ENCODE measurements around the gene ZDHHC9. TPM values are rescaled to one million over a fixed set of nuclear protein-coding genes. Genes with fewer than 3 reads are reported as not detected.
A peak's percentile ranks its signal among the peaks of the same experiment; 100 is the strongest.

Gene ZDHHC9
- total RNA-seq, 1 donor from 2014 or later = 64.0 TPM

DNA sequence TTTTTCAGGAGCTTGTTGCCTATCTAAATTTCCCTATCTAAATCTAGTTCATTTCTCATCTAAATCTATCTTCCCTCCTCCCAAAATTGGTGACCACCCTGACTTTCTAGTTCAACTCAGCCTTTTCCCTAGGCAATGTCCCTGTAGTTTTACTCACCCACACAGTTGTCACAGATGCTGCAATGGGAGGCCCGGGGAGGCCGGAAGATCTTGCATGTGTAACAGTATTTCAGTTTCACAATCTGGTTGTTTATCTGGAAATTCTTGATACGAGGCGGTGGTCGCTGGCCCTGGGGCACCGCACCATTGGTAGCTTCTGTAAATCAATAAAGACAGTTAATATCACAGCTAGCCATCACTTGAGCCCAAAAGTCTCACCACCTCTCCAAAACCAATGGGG, 20.2 kb downstream of the ZDHHC9 start:
- Mint-ChIP-seq H3K27ac (ENCODE audit: unreplicated experiment) (no peak overlapping the region), H3K36me3 (ENCODE audit: low read depth, unreplicated experiment) (peaks cover under 1% of the 10 kb centered on the region), H3K27me3 (ENCODE audit: low read depth, unreplicated experiment) (no peaks in the 10 kb centered on the region), H3K4me3 (ENCODE audit: unreplicated experiment) (no peak overlapping the region), H3K4me1 (ENCODE audit: low read depth, unreplicated experiment) (no peaks in the 10 kb centered on the region), H3K9me3 (ENCODE audit: unreplicated experiment) (no peaks in the 10 kb centered on the region)
- no peaks in the 10 kb centered on the region for H3K79me2 ChIP-seq (ENCODE audit: insufficient read depth, low read length)
- no peak overlapping the region for H3K9ac ChIP-seq (ENCODE audit: low read length)
- no peaks in the 10 kb centered on the region for H3K4me1 ChIP-seq (ENCODE audit: insufficient read depth, low read length)
- TF ChIP-seq EZH2 (IDR thresholded peaks at IDR 0.05; ENCODE audit: insufficient read depth, low read length) = no peak
- TF ChIP-seq CTCF (IDR thresholded peaks at IDR 0.05; ENCODE audit: insufficient read depth, low read depth, low read length) = no peak
- no peak overlapping the region for H3K27ac ChIP-seq (ENCODE audit: low read depth, low read length)
- H3K36me3 ChIP-seq (ENCODE audit: insufficient read depth, low read length) = no peaks in the 10 kb centered on the region
- H3K9me3 ChIP-seq (ENCODE audit: insufficient read depth, low read depth, low read length) = no peaks in the 10 kb centered on the region
- H3K4me2 ChIP-seq (ENCODE audit: low read length) = no peak overlapping the region
- H3K27me3 ChIP-seq (ENCODE audit: insufficient read depth, low read length) = no peaks in the 10 kb centered on the region
- no peak overlapping the region for H2AFZ ChIP-seq (ENCODE audit: low read depth, low read length)
- H3K4me3 ChIP-seq (ENCODE audit: insufficient read depth, low read depth, low read length) = no peak overlapping the region
- FAIRE-seq = no peak
- no peak for DNase-seq (ENCODE audit: low read depth)
- peaks cover 3% of the 10 kb centered on the region for H4K20me1 ChIP-seq (ENCODE audit: insufficient read depth, low read length)

GRCh38 chrX:129823115-129823514, 20.6 kb downstream of the ZDHHC9 start:
- Mint-ChIP-seq H3K36me3 (ENCODE audit: low read depth, unreplicated experiment) (no peaks in the 10 kb centered on the region), H3K27me3 (ENCODE audit: low read depth, unreplicated experiment) (no peaks in the 10 kb centered on the region), H3K4me1 (ENCODE audit: low read depth, unreplicated experiment) (no peaks in the 10 kb centered on the region), H3K4me3 (ENCODE audit: unreplicated experiment) (no peak overlapping the region), H3K27ac (ENCODE audit: unreplicated experiment) (no peak overlapping the region), H3K9me3 (ENCODE audit: unreplicated experiment) (no peaks in the 10 kb centered on the region)
- Histone ChIP-seq H3K9me3 (ENCODE audit: insufficient read depth, low read depth, low read length) (no peaks in the 10 kb centered on the region), H3K27me3 (ENCODE audit: insufficient read depth, low read length) (no peaks in the 10 kb centered on the region), H3K79me2 (ENCODE audit: insufficient read depth, low read length) (no peaks in the 10 kb centered on the region), H3K4me1 (ENCODE audit: insufficient read depth, low read length) (no peaks in the 10 kb centered on the region), H3K4me3 (ENCODE audit: insufficient read depth, low read depth, low read length) (no peak overlapping the region), H3K4me2 (ENCODE audit: low read length) (no peak overlapping the region), H3K27ac (ENCODE audit: low read depth, low read length) (no peak overlapping the region), H4K20me1 (ENCODE audit: insufficient read depth, low read length) (peaks cover 3% of the 10 kb centered on the region), H3K9ac (ENCODE audit: low read length) (no peak overlapping the region), H2AFZ (ENCODE audit: low read depth, low read length) (no peak overlapping the region), H3K36me3 (ENCODE audit: insufficient read depth, low read length) (no peaks in the 10 kb centered on the region)
- TF ChIP-seq EZH2 (IDR thresholded peaks at IDR 0.05; ENCODE audit: insufficient read depth, low read length) (no peak), CTCF (IDR thresholded peaks at IDR 0.05; ENCODE audit: insufficient read depth, low read depth, low read length) (peak; percentile 35)
- FAIRE-seq (peak; percentile 88), DNase-seq (ENCODE audit: low read depth) (no peak)

- Histone ChIP-seq H3K27ac (ENCODE audit: low read depth, low read length) (no peak overlapping the region), H3K9ac (ENCODE audit: low read length) (no peak overlapping the region), H3K36me3 (ENCODE audit: insufficient read depth, low read length) (peaks cover 4% of the 10 kb centered on the region), H3K79me2 (ENCODE audit: insufficient read depth, low read length) (no peaks in the 10 kb centered on the region), H3K4me1 (ENCODE audit: insufficient read depth, low read length) (no peaks in the 10 kb centered on the region), H3K4me3 (ENCODE audit: insufficient read depth, low read depth, low read length) (no peak overlapping the region), H3K9me3 (ENCODE audit: insufficient read depth, low read depth, low read length) (no peaks in the 10 kb centered on the region), H3K4me2 (ENCODE audit: low read length) (no peak overlapping the region), H2AFZ (ENCODE audit: low read depth, low read length) (no peak overlapping the region), H3K27me3 (ENCODE audit: insufficient read depth, low read length) (no peaks in the 10 kb centered on the region), H4K20me1 (ENCODE audit: insufficient read depth, low read length) (peaks cover 3% of the 10 kb centered on the region)
- no peaks in the 10 kb centered on the region for H3K9me3 Mint-ChIP-seq (ENCODE audit: unreplicated experiment)
- no peaks in the 10 kb centered on the region for H3K4me1 Mint-ChIP-seq (ENCODE audit: low read depth, unreplicated experiment)
- no peak overlapping the region for H3K27ac Mint-ChIP-seq (ENCODE audit: unreplicated experiment)
- DNase-seq (ENCODE audit: low read depth) = peak; percentile 9
- H3K36me3 Mint-ChIP-seq (ENCODE audit: low read depth, unreplicated experiment) = peaks cover 7% of the 10 kb centered on the region
- no peaks in the 10 kb centered on the region for H3K27me3 Mint-ChIP-seq (ENCODE audit: low read depth, unreplicated experiment)
- no peak for FAIRE-seq
- no peak overlapping the region for H3K4me3 Mint-ChIP-seq (ENCODE audit: unreplicated experiment)
- TF ChIP-seq EZH2 (IDR thresholded peaks at IDR 0.05; ENCODE audit: insufficient read depth, low read length) (no peak), CTCF (IDR thresholded peaks at IDR 0.05; ENCODE audit: insufficient read depth, low read depth, low read length) (no peak)
These were observed 25.6 kb downstream of the ZDHHC9 start for GRCh38 chrX:129818123-129818522.

All from astrocyte (in vitro differentiated cells and primary cell).